HepG2 (cell line): ENCODE measurements around the gene RETREG2. TPM values are rescaled to one million over a fixed set of nuclear protein-coding genes. Genes with fewer than 3 reads are reported as not detected.

Experiments
- ATAD3A ChIP-seq: sonication (generic); formaldehyde crosslinking; IDR thresholded peaks from 2 replicates; pipeline ENCODE4 v1.4.0; 2020; ENCODE audit warnings: missing genetic modification reagents
- ATF4 ChIP-seq, 2 experiments: fragments of 450-650 bp in 1 of 2; sonication (generic) in 1 of 2; formaldehyde crosslinking; IDR thresholded peaks; 2 replicates each; pipeline versions ENCODE4 v1.5.0 to v1.8.0; 2020 to 2022; ENCODE audit warnings: mild to moderate bottlenecking in 1 of 2, missing genetic modification reagents in 1 of 2
- BORCS8-MEF2B ChIP-seq: sonication (generic); formaldehyde crosslinking; IDR thresholded peaks from 2 replicates; pipeline ENCODE4 v1.8.0; 2022; ENCODE audit warnings: mild to moderate bottlenecking, missing genetic modification reagents
- DR1 ChIP-seq: sonication (generic); formaldehyde crosslinking; IDR thresholded peaks from 2 replicates; pipeline ENCODE4 v1.8.0; 2021; ENCODE audit warnings: mild to moderate bottlenecking, missing genetic modification reagents, inconsistent platforms
- ETV6 ChIP-seq: sonication (generic); formaldehyde crosslinking; conservative IDR thresholded peaks from 2 replicates; pipeline ENCODE4 v1.4.0; 2020; ENCODE audit warnings: missing genetic modification reagents
- GPBP1L1 ChIP-seq: sonication (generic); formaldehyde crosslinking; IDR thresholded peaks from 2 replicates; pipeline ENCODE4 v1.5.0; 2020; ENCODE audit warnings: mild to moderate bottlenecking, missing genetic modification reagents
- HNF4A ChIP-seq: sonication (generic); formaldehyde crosslinking; IDR thresholded peaks from 2 replicates; pipeline ENCODE4 v1.4.0; 2020; ENCODE audit warnings: missing genetic modification reagents
- HOMEZ ChIP-seq: IDR thresholded peaks from 2 replicates; pipeline ENCODE4 v1.6.1; 2016; ENCODE audit warnings: low read depth
- MLX ChIP-seq: IDR thresholded peaks from 2 replicates; pipeline ENCODE4 v1.6.1; 2016
- MYNN ChIP-seq: sonication (generic); formaldehyde crosslinking; IDR thresholded peaks from 2 replicates; pipeline ENCODE4 v1.4.0; 2020; ENCODE audit warnings: mild to moderate bottlenecking, low read depth, missing genetic modification reagents
- NRL ChIP-seq: sonication (generic); formaldehyde crosslinking; IDR thresholded peaks from 2 replicates; pipeline ENCODE4 v1.5.0; 2020; ENCODE audit warnings: missing genetic modification reagents, mild to moderate bottlenecking, moderate library complexity, borderline replicate concordance
- PHF5A ChIP-seq: IDR thresholded peaks from one replicate; pipeline ENCODE4 v1.6.1; 2018; ENCODE audit warnings: low read depth, missing genetic modification reagents; ENCODE audit not compliant: unreplicated experiment
- RFX5 ChIP-seq: IDR thresholded peaks from 2 replicates; pipeline ENCODE4 v1.6.1; 2011; ENCODE audit warnings: low read depth, low read length, improper control_type of control experiment
- TBX2 ChIP-seq: sonication (generic); formaldehyde crosslinking; IDR thresholded peaks from 2 replicates; pipeline ENCODE4 v1.5.0; 2020; ENCODE audit warnings: missing genetic modification reagents, mild to moderate bottlenecking, borderline replicate concordance
- TEAD2 ChIP-seq: sonication (generic); formaldehyde crosslinking; IDR thresholded peaks from 2 replicates; pipeline ENCODE4 v1.9.0; 2021; ENCODE audit warnings: missing genetic modification reagents
- ZBTB20 ChIP-seq: sonication (generic); formaldehyde crosslinking; IDR thresholded peaks from 2 replicates; pipeline ENCODE4 v1.8.1; 2023; ENCODE audit warnings: missing genetic modification reagents, low read depth, mild to moderate bottlenecking, borderline replicate concordance
- ZBTB44 ChIP-seq: sonication (generic); formaldehyde crosslinking; IDR thresholded peaks from 2 replicates; pipeline ENCODE4 v1.4.0; 2020; ENCODE audit warnings: missing genetic modification reagents
- ZBTB46 ChIP-seq: sonication (generic); formaldehyde crosslinking; IDR thresholded peaks from 2 replicates; pipeline ENCODE4 v1.4.0; 2020; ENCODE audit warnings: mild to moderate bottlenecking, missing genetic modification reagents, borderline replicate concordance
- ZMYM4 ChIP-seq: sonication (generic); formaldehyde crosslinking; IDR thresholded peaks from 2 replicates; pipeline ENCODE4 v1.8.1; 2023; ENCODE audit warnings: mild to moderate bottlenecking, missing genetic modification reagents
- ZNF253 ChIP-seq: sonication (generic); formaldehyde crosslinking; IDR thresholded peaks from 2 replicates; pipeline ENCODE4 v1.8.0; 2022; ENCODE audit warnings: mild to moderate bottlenecking, missing genetic modification reagents, borderline replicate concordance
- ZNF792 ChIP-seq: IDR thresholded peaks from 2 replicates; pipeline ENCODE4 v1.6.1; 2016
- ZSCAN31 ChIP-seq: sonication (generic); formaldehyde crosslinking; IDR thresholded peaks from 2 replicates; pipeline ENCODE4 v1.5.0; 2020; ENCODE audit warnings: low read depth, mild to moderate bottlenecking, missing genetic modification reagents
- polyA plus RNA-seq, 8 experiments: library from polyadenylated mRNA; depleted of rRNA in 3 of 8; stranded (reverse) in 7 of 8; unstranded in 1 of 8; fragments of >200 nt; fragmentation: Illumina TruSeq in 4 of 8; extraction: Trizol in 4 of 8; gene quantifications; 2 replicates each; pipeline versions ENCODE4 v1.2.1 to v1.2.3, GENCODE V29; 2011 to 2016; ENCODE audit warnings: low read depth in 4 of 8, missing spikeins in 1 of 8, mixed read lengths in 1 of 8; ENCODE audit not compliant: insufficient read depth in 1 of 8
- total RNA-seq, 5 experiments: library from RNA; depleted of rRNA; stranded (reverse); fragments of >200 nt; fragmentation: Illumina TruSeq; extraction: Trizol; gene quantifications; 2 replicates each; pipeline ENCODE4 v1.2.3, GENCODE V29; 2016; ENCODE audit warnings: low read depth in 1 of 5

Gene RETREG2
- total and polyA plus RNA-seq, 2 of the 13 experiments (the other 11 are each of a cell fraction or from before 2014, with no cell fraction given) = 86.0 to 134 TPM

- TF ChIP-seq ZNF792 = no peak
- TF ChIP-seq ZSCAN31 (CRISPR knock-in tag) = no peak
- no peak for TF ChIP-seq ATAD3A (CRISPR knock-in tag)
- no peak for TF ChIP-seq NRL
- no peak for TF ChIP-seq RFX5
- no peak for TF ChIP-seq ZBTB20 (CRISPR knock-in tag)
- no peak for TF ChIP-seq MLX (CRISPR knock-in tag)
- TF ChIP-seq HNF4A = no peak
- TF ChIP-seq TEAD2 (CRISPR knock-in tag) = no peak
- TF ChIP-seq GPBP1L1 (CRISPR knock-in tag) = no peak
- no peak for TF ChIP-seq HOMEZ (CRISPR knock-in tag)
- no peak for TF ChIP-seq ETV6 (CRISPR knock-in tag)
- TF ChIP-seq MYNN (CRISPR knock-in tag) = no peak
- TF ChIP-seq ZBTB44 (CRISPR knock-in tag) = no peak
- TF ChIP-seq DR1 = no peak
- TF ChIP-seq ATF4 (CRISPR knock-in tag; IDR thresholded peaks at IDR 0.05) = no peak
- TF ChIP-seq BORCS8-MEF2B = no peak; the same call in 1 of the 2 replicates
- TF ChIP-seq TBX2 (CRISPR knock-in tag) = peak; percentile 14; the same call in 1 of the 2 replicates
- no peak for TF ChIP-seq ZBTB46
- no peak for TF ChIP-seq PHF5A (CRISPR knock-in tag)
- TF ChIP-seq ZMYM4 (CRISPR knock-in tag) = no peak
- no peak for TF ChIP-seq ZNF253 (CRISPR knock-in tag)
Observed at GRCh38 chr2:219228041-219228910, 50.2 kb downstream of the RETREG2 start (continued).
